NOMO-1 treated with dmso at 0.1 percent for 144 hours (cell line): Measurements from ENCODE around the gene GPC6.

Source experiments
- DNase-seq: peaks from one replicate; lab custom pipeline; 2025; ENCODE audit not compliant: unreplicated experiment; lab: John Stamatoyannopoulos, UW

The GPC6 gene

GRCh38 chr13:93496985-93497673, 270.5 kb downstream of the GPC6 start:
- no peak for DNase-seq

DNA sequence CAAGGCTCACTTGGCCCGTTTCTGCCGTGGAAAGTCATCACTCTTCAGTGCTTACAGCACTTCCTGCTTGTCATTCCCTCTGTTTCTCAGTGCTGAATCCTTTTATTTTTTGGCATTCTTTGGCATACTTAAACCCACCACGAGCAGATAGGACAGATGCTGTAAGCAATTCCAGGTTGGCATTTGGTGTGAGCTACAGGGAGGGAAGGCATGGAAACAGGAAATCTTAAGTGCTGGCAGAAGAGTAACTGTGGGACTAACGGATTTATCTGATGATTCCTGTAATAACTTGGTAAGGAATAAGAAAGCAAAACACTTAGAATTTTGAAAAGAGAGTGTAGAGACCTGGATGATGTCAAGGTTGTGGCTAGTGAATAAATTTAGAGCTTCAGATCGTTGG, 273.4 kb downstream of the GPC6 start:
- DNase-seq = no peak

DNA sequence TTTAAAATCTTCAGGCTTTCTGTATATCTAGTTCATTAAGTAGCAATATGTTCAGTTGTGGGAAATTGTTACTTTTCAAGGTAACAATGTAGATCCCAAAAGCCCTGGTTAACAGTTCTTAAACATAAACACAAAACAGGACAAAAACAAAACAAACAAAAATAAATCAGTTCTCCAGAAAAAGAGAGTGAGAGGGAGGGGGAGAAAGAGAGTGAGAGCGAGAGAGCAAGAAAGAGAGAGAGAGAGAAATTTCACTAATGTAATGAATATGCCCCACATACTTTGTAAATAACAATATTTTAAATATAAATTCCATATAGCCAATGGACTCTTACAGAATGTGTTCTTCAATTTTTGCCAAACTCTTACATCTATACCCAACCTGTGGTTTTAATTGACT, 275.5 kb downstream of the GPC6 start:
- DNase-seq = no peak

DNA sequence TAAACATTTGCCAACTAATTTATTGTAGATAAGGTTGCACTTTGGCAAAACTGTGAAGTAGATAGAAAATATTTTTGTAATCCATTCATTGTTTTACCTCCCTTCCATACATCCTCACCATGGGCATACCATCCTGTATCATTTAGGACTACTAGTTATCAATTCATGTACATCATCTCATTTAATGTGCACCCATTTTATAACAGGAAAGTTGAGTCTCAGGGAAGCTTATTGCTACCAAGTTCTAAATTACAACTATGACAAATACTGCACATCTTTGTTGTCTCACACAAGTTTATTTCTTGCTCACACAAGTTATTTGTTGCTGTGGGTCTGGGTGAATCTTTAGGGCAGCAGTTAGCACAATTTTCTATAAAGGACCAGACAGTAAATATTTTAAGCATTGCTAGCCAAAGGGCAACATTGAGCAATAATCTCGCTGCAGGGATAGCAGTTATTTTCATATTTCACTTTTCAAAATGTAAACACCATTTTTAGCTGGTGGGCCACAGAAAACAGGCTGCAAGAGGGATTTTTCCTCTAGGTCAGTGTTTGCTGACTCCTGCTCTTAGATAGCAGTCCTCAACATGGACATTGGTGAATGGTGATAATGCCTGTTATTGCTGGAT, 276.5 kb downstream of the GPC6 start:
- DNase-seq = no peak

GRCh38 chr13:93505104-93505952, 278.7 kb downstream of the GPC6 start:
- no peak for DNase-seq

DNA sequence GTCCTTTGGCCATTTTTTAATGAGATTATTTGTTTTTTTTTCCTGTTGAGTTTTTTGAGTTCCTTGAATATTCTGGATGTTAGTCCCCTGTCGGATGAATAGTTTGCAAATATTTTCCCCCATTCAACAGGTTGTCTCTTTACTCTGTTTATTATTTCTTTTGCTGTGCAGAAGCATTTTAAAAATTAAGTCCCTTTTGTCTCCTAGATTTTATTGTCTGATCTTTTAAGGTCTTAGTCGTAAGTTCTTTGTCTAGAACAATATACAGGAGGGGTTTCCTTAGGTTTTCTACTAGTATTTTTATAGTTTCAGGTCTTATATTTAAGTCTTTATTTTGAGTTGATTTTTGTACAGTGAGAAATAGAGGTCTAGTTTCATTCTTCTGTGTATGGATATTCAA, 284.4 kb downstream of the GPC6 start:
- DNase-seq = no peak

DNA sequence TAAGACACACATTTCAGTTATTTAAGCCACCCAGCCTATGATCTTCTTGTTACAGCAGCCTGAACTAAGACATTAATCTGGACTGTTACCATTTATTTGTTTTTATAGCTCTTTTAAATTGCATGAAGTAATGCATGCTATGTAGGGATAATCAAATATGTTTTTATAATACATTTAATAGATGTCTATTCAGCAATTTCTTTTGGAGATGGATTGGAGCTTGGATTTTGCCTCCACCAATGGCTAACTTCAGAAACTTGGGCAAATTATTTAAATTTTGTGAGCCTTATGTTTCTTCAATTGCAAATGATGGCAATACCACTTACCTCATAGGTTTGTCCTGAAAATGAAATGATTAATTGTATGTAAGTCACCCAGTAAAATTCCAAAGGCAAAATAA, 288.7 kb downstream of the GPC6 start:
- no peak for DNase-seq

GRCh38 chr13:93517658-93518057, 291.1 kb downstream of the GPC6 start:
- DNase-seq = no peak

- no peak for DNase-seq
These were observed 294.7 kb downstream of the GPC6 start for GRCh38 chr13:93521307-93521706.

GRCh38 chr13:93522501-93522900, 295.9 kb downstream of the GPC6 start:
- no peak for DNase-seq

GRCh38 chr13:93525087-93525486, 298.5 kb downstream of the GPC6 start:
- no peak for DNase-seq

- no peak for DNase-seq
These were observed 301.2 kb downstream of the GPC6 start for GRCh38 chr13:93527748-93528297.

DNA sequence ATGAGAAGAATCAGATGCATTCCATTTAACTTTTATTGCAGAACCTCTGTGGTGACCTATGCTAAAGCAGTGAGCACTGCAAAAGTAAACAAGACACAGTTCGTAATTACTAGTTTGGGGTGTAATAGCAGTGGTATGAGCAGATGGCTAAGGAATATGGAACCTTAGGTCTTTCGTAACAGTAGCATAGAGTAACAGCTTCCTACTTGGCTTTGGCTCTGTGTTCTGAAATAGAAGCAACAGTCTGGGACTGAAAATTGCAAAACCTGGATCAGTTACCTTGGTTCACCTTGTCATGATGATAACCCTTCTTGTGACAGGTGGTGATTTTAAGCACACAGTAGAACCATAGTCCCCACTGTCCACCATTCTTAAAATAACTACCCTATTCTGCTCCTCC, 303.4 kb downstream of the GPC6 start:
- no peak for DNase-seq

- no peak for DNase-seq
These were observed 307.6 kb downstream of the GPC6 start for GRCh38 chr13:93534181-93534700.

GRCh38 chr13:93535251-93535650, 308.6 kb downstream of the GPC6 start:
- no peak for DNase-seq

DNA sequence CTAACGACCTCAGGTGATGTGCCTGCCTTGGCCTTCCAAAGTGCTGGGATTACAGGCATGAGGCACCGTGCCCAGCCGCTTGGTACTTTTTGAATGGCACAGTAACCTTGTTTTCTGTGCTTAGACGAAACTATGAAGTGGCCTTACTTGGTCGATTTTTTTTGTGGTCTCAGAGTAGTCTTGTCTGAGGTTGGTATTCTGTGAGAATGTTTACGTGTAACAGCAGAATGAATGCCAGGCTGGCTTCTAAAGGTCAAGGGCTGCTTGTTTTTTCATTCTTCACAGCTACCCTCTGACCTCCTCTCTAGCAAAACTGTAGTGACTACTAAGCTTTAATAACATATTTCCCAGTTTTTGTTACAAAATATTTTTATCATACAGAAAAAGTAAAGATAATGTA, 313.3 kb downstream of the GPC6 start:
- DNase-seq = no peak

- no peak for DNase-seq
These were observed 321.3 kb downstream of the GPC6 start for GRCh38 chr13:93547886-93548285.

GRCh38 chr13:93549326-93550005, 322.9 kb downstream of the GPC6 start:
- DNase-seq = no peak

DNA sequence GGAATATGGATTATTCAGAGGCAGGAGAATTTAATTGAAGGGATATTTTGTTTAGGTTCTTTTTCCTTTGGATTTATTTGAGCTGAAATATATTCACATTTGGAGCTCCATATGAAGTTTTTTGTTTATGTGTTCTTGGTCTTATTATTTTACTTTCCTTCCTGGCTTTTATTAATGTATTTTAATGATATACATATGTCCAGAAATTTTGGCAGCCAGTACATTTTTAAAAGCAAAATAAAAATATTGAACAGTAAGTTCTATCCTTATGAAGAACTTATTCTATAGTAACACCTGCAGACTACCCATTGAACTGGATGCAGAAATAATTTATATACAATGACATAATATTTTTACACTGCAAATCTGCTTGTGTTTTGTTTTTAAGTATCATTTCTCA, 323.6 kb downstream of the GPC6 start:
- DNase-seq = no peak

- no peak for DNase-seq
These were observed 326.0 kb downstream of the GPC6 start for GRCh38 chr13:93552596-93552995.

GRCh38 chr13:93554514-93554913, 327.9 kb downstream of the GPC6 start:
- DNase-seq = no peak
